Mammary epithelial cell (primary cell): ENCODE results near the gene RIC8B.

ENCODE experiments used
- CTCF ChIP-seq, 2 donors: IDR thresholded peaks in 1 of 2; conservative IDR thresholded peaks in 1 of 2; 2 replicates each; pipeline ENCODE4 v1.5.1; 2011 to 2012; ENCODE audit warnings: inconsistent platforms in 2 of 2, low read length in 2 of 2, mild to moderate bottlenecking in 2 of 2, control low read depth in 1 of 2, low read depth in 1 of 2; ENCODE audit not compliant: insufficient read depth in 1 of 2; ENCODE audit errors: extremely low read depth in 1 of 2
- EZH2 ChIP-seq: IDR thresholded peaks from 2 replicates; pipeline ENCODE4 v1.6.1; 2012; ENCODE audit warnings: low read length, inconsistent platforms, borderline replicate concordance

DNA sequence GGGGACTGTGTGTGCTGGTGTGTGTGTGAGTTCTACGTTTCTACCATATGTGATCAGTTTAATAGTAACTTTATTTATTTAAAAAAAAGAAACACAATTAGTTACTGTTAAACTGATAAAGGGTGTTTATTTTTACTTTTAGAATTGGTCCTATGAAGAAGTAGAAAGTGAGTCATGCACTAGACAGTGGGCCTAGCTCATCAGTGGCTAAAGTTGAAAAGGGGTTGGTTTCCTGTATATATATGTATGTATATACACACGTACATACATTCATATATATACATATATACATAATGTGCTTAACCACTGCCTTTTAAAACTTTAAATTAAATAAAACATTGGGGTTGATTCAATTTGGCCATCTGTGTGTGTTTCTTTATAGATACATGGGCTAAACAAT is 112.5 kb downstream of the RIC8B start:
- no peak for TF ChIP-seq CTCF (conservative IDR thresholded peaks at IDR 0.05 in 1 of 2, IDR thresholded peaks at IDR 0.05 in 1 of 2; ENCODE audit: extremely low read depth in 1 of 2, insufficient read depth in 1 of 2, low read depth in 1 of 2, low read length in 2 of 2)
- TF ChIP-seq EZH2, result no peak
